Sigmoid colon (tissue), 7 donors: Measurements from ENCODE around the gene BANP. TPM values are rescaled to one million over a fixed set of nuclear protein-coding genes. Genes with fewer than 3 reads are reported as not detected.
"Not testable (repeated sequence)": the region's sequence is repeated elsewhere in the genome, so short reads cannot be mapped to it uniquely, and the experiment has no call there.

Experiments used
- DNase-seq: peaks from one replicate; pipeline ENCODE4 v3.0.0-alpha.2; 2019
- H3K27ac ChIP-seq, 4 donors: fragments of 200-600 bp; sonication (generic); one replicate each; pipeline ENCODE4 v1.5.1; 2016 to 2019; ENCODE audit warnings: mild to moderate bottlenecking in 1 of 4
- H3K27me3 ChIP-seq, 3 donors: fragments of 200-600 bp; sonication (generic); one replicate each; pipeline ENCODE4 v1.5.1; 2019; ENCODE audit warnings: mild to moderate bottlenecking in 1 of 3
- H3K36me3 ChIP-seq, 4 donors: fragments of 200-600 bp; sonication (generic); one replicate each; pipeline ENCODE4 v1.5.1; 2016 to 2019
- H3K4me1 ChIP-seq, 4 donors: fragments of 200-600 bp; sonication (generic); one replicate each; pipeline ENCODE4 v1.5.1; 2017 to 2019
- H3K4me3 ChIP-seq, 4 donors: fragments of 200-600 bp; sonication (generic); one replicate each; pipeline ENCODE4 v1.5.1; 2017 to 2019; ENCODE audit warnings: mild to moderate bottlenecking in 2 of 4, moderate library complexity in 1 of 4
- H3K9me3 ChIP-seq, 4 donors: fragments of 200-600 bp in 3 of 4; sonication (generic) in 3 of 4; one replicate each; pipeline versions ENCODE4 v1.5.1 to v1.6.1; 2013 to 2019
- CTCF ChIP-seq, 4 experiments: fragments of 450-650 bp in 3 of 4; fragments of 200-600 bp in 1 of 4; IDR thresholded peaks; one replicate each; pipeline ENCODE4 v1.5.1; 2016 to 2019; ENCODE audit warnings: antibody characterized with exemption in 4 of 4, mild to moderate bottlenecking in 3 of 4, moderate library complexity in 2 of 4
- EP300 ChIP-seq, 4 donors: sonication (generic); formaldehyde crosslinking; IDR thresholded peaks; one replicate each; pipeline ENCODE4 v1.6.1; 2017; ENCODE audit warnings: antibody characterized with exemption in 4 of 4
- POLR2A ChIP-seq, 2 donors: fragments of 450-650 bp; IDR thresholded peaks; one replicate each; pipeline ENCODE4 v1.6.1; 2016; ENCODE audit warnings: antibody characterized with exemption in 2 of 2, mild to moderate bottlenecking in 2 of 2, moderate library complexity in 2 of 2
- POLR2AphosphoS5 ChIP-seq, 4 donors: sonication (generic); formaldehyde crosslinking; IDR thresholded peaks; one replicate each; pipeline ENCODE4 v1.6.1; 2017; ENCODE audit warnings: antibody characterized with exemption in 4 of 4
- WGBS, 2 donors: extraction: QIAGEN DNeasy Blood & Tissue Kit; methylation state at CpG; one replicate each; pipeline ENCODE4 v1.1.7; 2013; 5-methylcytosine and 5-hydroxymethylcytosine counted together
- intact Hi-C: fragments of 100-400 bp; cut with DNase I; formaldehyde crosslinking; loops from one replicate; pipeline ENCODE4 v1.15.1; 2023
- polyA plus RNA-seq, 3 donors: library from polyadenylated mRNA; stranded (reverse); fragments of 200-250 nt; gene quantifications; one replicate each; pipeline ENCODE4 v1.2.3, GENCODE V29; 2013
- total RNA-seq, 4 donors: library from RNA; depleted of rRNA; stranded (reverse); fragments of >200 nt; gene quantifications; one replicate each; pipeline ENCODE4 v1.1.0, GENCODE V29; 2016
- donor health status: healthy with polysubstance abuse.
- donor health status: Bipolar disorder and iron deficiency.
- donor health status: healthy.

BANP gene
- total and polyA plus RNA-seq, 7 donors: 8.4 to 31.0 (median 17.4) TPM

GRCh38 chr16:88030498-88030897, 79.3 kb downstream of the BANP start:
- peak; percentile 77 for DNase-seq
- TF ChIP-seq POLR2AphosphoS5 (IDR thresholded peaks at IDR 0.05) (peak; percentile 43 to 81 (median 70)), CTCF (IDR thresholded peaks at IDR 0.05) (no peak), EP300 (IDR thresholded peaks at IDR 0.05) (peak in 2 of 4 donors; percentile 49 to 75), POLR2A (IDR thresholded peaks at IDR 0.05) (no peak)
- intact Hi-C loops: no loop called here
- peaks cover 0 to 19% (median 6%) of the 10 kb centered on the region in 4 donors for H3K4me1 ChIP-seq
- H3K9me3 ChIP-seq: no peaks in the 10 kb centered on the region
- peaks cover 0 to 14% (median 9%) of the 10 kb centered on the region in 4 donors for H3K36me3 ChIP-seq
- peak overlapping the region in 1 of 4 donors; percentile 61 for H3K27ac ChIP-seq
- no peak overlapping the region for H3K4me3 ChIP-seq
- 93 to 97% methylated on average over 8 of the region's 8 CpGs for WGBS, 2 donors
- no peaks in the 10 kb centered on the region for H3K27me3 ChIP-seq

- H3K27me3 ChIP-seq, intact Hi-C loops, H3K9me3 ChIP-seq, H3K4me3 ChIP-seq, DNase-seq: not testable (repeated sequence)
- peaks cover 0 to 19% (median 13%) of the 10 kb centered on the region in 4 donors for H3K36me3 ChIP-seq
- peaks cover 0 to 19% (median 6%) of the 10 kb centered on the region in 4 donors for H3K4me1 ChIP-seq
- WGBS, 2 donors: 96 to 99% methylated on average over 9 of the region's 9 CpGs
- peak overlapping the region in 1 of 4 donors; percentile 61 for H3K27ac ChIP-seq
Observed at GRCh38 chr16:88030961-88031360, 79.7 kb downstream of the BANP start.

- Histone ChIP-seq H3K36me3 (peaks cover 0 to 28% (median 15%) of the 10 kb centered on the region in 4 donors), H3K4me1 (peaks cover 0 to 19% (median 6%) of the 10 kb centered on the region in 4 donors)
- H3K27ac ChIP-seq, DNase-seq, intact Hi-C loops, H3K4me3 ChIP-seq, H3K27me3 ChIP-seq, H3K9me3 ChIP-seq: not testable (repeated sequence)
- WGBS, 2 donors: 96% methylated on average over 29 to 30 of the region's 30 CpGs
Observed at GRCh38 chr16:88033003-88033740, 81.9 kb downstream of the BANP start.

GRCh38 chr16:88034770-88035169, 83.5 kb downstream of the BANP start:
- H3K36me3 ChIP-seq: peaks cover 0 to 36% (median 15%) of the 10 kb centered on the region in 4 donors
- TF ChIP-seq POLR2A (IDR thresholded peaks at IDR 0.05) (no peak), CTCF (IDR thresholded peaks at IDR 0.05) (no peak), POLR2AphosphoS5 (IDR thresholded peaks at IDR 0.05) (no peak), EP300 (IDR thresholded peaks at IDR 0.05) (no peak)
- intact Hi-C loops: no loop called here
- H3K4me3 ChIP-seq: no peak overlapping the region
- no peaks in the 10 kb centered on the region for H3K9me3 ChIP-seq
- 90 to 94% methylated on average over 7 of the region's 7 CpGs for WGBS, 2 donors
- H3K27me3 ChIP-seq: no peaks in the 10 kb centered on the region
- no peak for DNase-seq
- peaks cover 0 to 17% (median 6%) of the 10 kb centered on the region in 4 donors for H3K4me1 ChIP-seq
- no peak overlapping the region for H3K27ac ChIP-seq

- intact Hi-C loops: no loop called here
- H3K4me1 ChIP-seq: peaks cover 0 to 14% (median 6%) of the 10 kb centered on the region in 4 donors
- 97% methylated on average over 14 of the region's 14 CpGs for WGBS, 2 donors
- TF ChIP-seq CTCF (IDR thresholded peaks at IDR 0.05) (no peak), EP300 (IDR thresholded peaks at IDR 0.05) (no peak), POLR2AphosphoS5 (IDR thresholded peaks at IDR 0.05) (no peak), POLR2A (IDR thresholded peaks at IDR 0.05) (no peak)
- no peak overlapping the region for H3K27ac ChIP-seq
- H3K27me3 ChIP-seq: no peaks in the 10 kb centered on the region
- peaks cover 0 to 36% (median 15%) of the 10 kb centered on the region in 4 donors for H3K36me3 ChIP-seq
- no peaks in the 10 kb centered on the region for H3K9me3 ChIP-seq
- no peak overlapping the region for H3K4me3 ChIP-seq
- no peak for DNase-seq
Observed at GRCh38 chr16:88035292-88035691, 84.1 kb downstream of the BANP start.

- intact Hi-C loops, H3K4me1 ChIP-seq, H3K27ac ChIP-seq, H3K9me3 ChIP-seq, H3K27me3 ChIP-seq, DNase-seq, H3K4me3 ChIP-seq: not testable (repeated sequence)
- peaks cover 0 to 40% (median 15%) of the 10 kb centered on the region in 4 donors for H3K36me3 ChIP-seq
- WGBS, 2 donors: 97% methylated on average over 30 of the region's 30 CpGs
Observed at GRCh38 chr16:88035884-88036639, 84.8 kb downstream of the BANP start.

- peaks cover 0 to 40% (median 15%) of the 10 kb centered on the region in 4 donors for H3K36me3 ChIP-seq
- intact Hi-C loops, H3K27ac ChIP-seq, H3K9me3 ChIP-seq, H3K27me3 ChIP-seq, H3K4me1 ChIP-seq, DNase-seq, H3K4me3 ChIP-seq: not testable (repeated sequence)
- WGBS, 2 donors: 96% methylated on average over 10 of the region's 10 CpGs
Observed at GRCh38 chr16:88036640-88036996, 85.4 kb downstream of the BANP start.

GRCh38 chr16:88037359-88037758, 86.1 kb downstream of the BANP start:
- H3K4me3 ChIP-seq, H3K27me3 ChIP-seq, intact Hi-C loops, H3K4me1 ChIP-seq, DNase-seq, H3K9me3 ChIP-seq, H3K27ac ChIP-seq: not testable (repeated sequence)
- H3K36me3 ChIP-seq: peaks cover 0 to 40% (median 15%) of the 10 kb centered on the region in 4 donors
- 95 to 97% methylated on average over 9 of the region's 10 CpGs for WGBS, 2 donors
